Measurements from ENCODE around the gene CHRM1. TPM values are rescaled to one million over a fixed set of nuclear protein-coding genes. Genes with fewer than 3 reads are reported as not detected.

Gene CHRM1
- total RNA-seq, 1 donor from 2014 or later: not detected

GRCh38 chr11:62933285-62933684 is 12.1 kb upstream of the CHRM1 start:
- DNase-seq (ENCODE audit: low read depth): no peak
- no peak overlapping the region for H3K4me3 ChIP-seq (ENCODE audit: low read depth, low read length)
- TF ChIP-seq, protein P1, sequence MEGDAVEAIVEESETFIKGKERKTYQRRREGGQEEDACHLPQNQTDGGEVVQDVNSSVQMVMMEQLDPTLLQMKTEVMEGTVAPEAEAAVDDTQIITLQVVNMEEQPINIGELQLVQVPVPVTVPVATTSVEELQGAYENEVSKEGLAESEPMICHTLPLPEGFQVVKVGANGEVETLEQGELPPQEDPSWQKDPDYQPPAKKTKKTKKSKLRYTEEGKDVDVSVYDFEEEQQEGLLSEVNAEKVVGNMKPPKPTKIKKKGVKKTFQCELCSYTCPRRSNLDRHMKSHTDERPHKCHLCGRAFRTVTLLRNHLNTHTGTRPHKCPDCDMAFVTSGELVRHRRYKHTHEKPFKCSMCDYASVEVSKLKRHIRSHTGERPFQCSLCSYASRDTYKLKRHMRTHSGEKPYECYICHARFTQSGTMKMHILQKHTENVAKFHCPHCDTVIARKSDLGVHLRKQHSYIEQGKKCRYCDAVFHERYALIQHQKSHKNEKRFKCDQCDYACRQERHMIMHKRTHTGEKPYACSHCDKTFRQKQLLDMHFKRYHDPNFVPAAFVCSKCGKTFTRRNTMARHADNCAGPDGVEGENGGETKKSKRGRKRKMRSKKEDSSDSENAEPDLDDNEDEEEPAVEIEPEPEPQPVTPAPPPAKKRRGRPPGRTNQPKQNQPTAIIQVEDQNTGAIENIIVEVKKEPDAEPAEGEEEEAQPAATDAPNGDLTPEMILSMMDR (conservative IDR thresholded peaks at IDR 0.05; ENCODE audit: low read depth, low read length): no peak

DNA sequence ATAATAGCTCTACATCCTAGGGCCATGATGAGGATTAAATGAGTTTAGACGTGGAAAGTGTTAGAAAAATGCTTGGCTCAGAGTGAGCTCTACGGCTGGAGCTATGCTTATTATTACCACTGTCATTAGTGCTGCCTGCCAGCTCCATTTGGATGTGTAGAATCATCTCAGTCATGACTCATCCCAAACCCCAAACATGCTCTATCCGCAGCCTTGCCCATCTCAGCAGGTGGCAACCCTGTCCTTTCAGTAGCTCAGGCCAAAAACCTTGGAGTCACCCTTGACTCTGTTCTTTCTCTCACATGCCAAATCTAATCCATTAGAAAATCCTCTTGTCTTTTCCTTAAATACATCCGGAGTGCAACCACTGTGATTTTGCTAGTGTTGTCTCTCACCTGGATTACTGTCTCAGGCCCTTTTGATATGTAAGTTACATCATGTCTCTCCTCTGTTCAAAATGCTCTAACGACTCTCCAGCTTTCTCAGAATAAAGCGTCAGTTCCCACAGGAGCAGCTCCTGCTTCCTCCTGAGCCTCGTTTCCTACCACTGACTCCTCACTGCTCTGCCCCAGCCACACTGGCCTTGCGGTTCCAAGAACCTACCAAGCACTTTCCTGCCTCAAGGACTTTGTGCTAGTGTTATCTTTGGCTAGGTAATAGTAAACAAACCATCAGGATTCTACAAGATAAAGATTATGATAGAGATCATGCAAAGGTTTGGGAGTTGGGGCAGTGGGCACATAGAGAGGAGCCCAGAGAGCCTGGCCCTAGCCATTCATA is 10.5 kb upstream of the CHRM1 start:
- no peak overlapping the region for H3K4me3 ChIP-seq (ENCODE audit: low read depth, low read length)
- no peak for DNase-seq (ENCODE audit: low read depth)
- TF ChIP-seq, protein P1 (conservative IDR thresholded peaks at IDR 0.05; ENCODE audit: low read depth, low read length): no peak

DNA sequence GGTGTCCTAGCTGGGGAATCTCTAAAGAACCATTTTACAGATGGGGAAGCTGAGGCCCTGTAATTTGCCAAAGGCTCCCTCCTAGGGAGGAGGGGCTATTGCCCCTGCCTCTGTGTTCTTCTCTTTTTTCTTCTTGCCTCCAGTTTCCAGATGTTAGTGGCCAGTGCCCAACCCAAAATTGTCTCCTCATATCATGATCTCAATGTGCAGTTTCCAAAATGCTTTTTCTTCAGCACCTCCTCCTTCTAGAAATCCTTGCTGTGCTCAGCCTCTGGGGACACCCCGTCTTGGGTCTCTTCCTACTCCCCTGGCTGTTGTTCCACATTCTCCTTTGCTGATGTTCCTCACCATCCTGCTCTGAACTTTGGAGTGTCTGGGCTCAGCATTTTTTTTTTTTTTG is 9.5 kb upstream of the CHRM1 start:
- DNase-seq (ENCODE audit: low read depth): no peak
- TF ChIP-seq, protein P1 (conservative IDR thresholded peaks at IDR 0.05; ENCODE audit: low read depth, low read length): no peak
- H3K4me3 ChIP-seq (ENCODE audit: low read depth, low read length): no peak overlapping the region

- no peak overlapping the region for H3K4me3 ChIP-seq (ENCODE audit: low read depth, low read length)
- no peak for DNase-seq (ENCODE audit: low read depth)
- TF ChIP-seq, protein P1 (conservative IDR thresholded peaks at IDR 0.05; ENCODE audit: low read depth, low read length): no peak
These were observed 9.0 kb upstream of the CHRM1 start for GRCh38 chr11:62930157-62930556.

DNA sequence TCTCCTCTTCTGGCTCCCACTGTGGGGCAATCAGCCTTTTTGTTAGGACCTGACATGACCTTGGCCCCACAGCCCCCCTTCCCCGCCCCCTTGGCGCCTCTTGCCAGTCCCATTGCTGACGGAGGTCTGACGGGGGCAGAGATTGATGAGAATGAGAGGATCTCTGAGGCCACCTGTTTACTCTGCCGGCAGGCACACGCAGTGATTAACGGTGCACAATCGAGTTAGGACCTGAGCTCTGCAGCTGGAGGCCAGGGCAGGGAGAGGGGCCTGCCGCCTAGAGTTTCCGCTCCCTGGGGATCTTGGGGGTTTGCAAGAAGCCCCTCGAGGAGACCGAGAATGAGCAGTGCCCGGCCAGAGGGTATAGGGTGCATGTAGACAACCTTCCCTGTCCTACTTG is 6.8 kb upstream of the CHRM1 start:
- TF ChIP-seq, protein P1 (conservative IDR thresholded peaks at IDR 0.05; ENCODE audit: low read depth, low read length): no peak
- no peak for DNase-seq (ENCODE audit: low read depth)

GRCh38 chr11:62926680-62927455 is 5.7 kb upstream of the CHRM1 start:
- TF ChIP-seq, protein P1 (conservative IDR thresholded peaks at IDR 0.05; ENCODE audit: low read depth, low read length): no peak
- DNase-seq (ENCODE audit: low read depth): no peak

More for the DNA sequence above, 6.8 kb upstream of the CHRM1 start:
- no peak overlapping the region for H3K4me3 ChIP-seq (ENCODE audit: low read depth, low read length)

More at GRCh38 chr11:62926680-62927455, 5.7 kb upstream of the CHRM1 start:
- H3K4me3 ChIP-seq (ENCODE audit: low read depth, low read length): no peak overlapping the region
